ENCODE data around the gene TTC23. TPM values are rescaled to one million over a fixed set of nuclear protein-coding genes. Genes with fewer than 3 reads are reported as not detected.
A peak's percentile ranks its signal among the peaks of the same experiment; 100 is the strongest.

Gene TTC23
- total RNA-seq, 1 donor from 2014 or later, result 45.3 TPM

GRCh38 chr15:99105514-99106341, 143.7 kb downstream of the TTC23 start:
- peaks cover 79% of the 10 kb centered on the region for H3K27me3 ChIP-seq
- peak overlapping the region; percentile 80 for H3K4me2 ChIP-seq
- peaks cover 10% of the 10 kb centered on the region for H3F3A ChIP-seq (ENCODE audit: low read depth)
- H3K4me3 ChIP-seq, result peak overlapping the region; percentile 46
- no peaks in the 10 kb centered on the region for H3K9me3 ChIP-seq (ENCODE audit: low read depth)
- H3K27me3 Mint-ChIP-seq (ENCODE audit: insufficient read depth, low read depth), result peaks cover 20% of the 10 kb centered on the region
- peak overlapping the region; percentile 99 for H2AFZ ChIP-seq (replicated peaks)
- peak overlapping the region; percentile 82 for H3K4me3 Mint-ChIP-seq
- H3K27ac Mint-ChIP-seq, result no peak overlapping the region
- no peaks in the 10 kb centered on the region for H3K36me3 Mint-ChIP-seq
- peaks cover 12% of the 10 kb centered on the region for H3K4me1 Mint-ChIP-seq
- H3K9ac ChIP-seq, result no peak overlapping the region
- H4K20me1 ChIP-seq (ENCODE audit: low read depth), result peaks cover 15% of the 10 kb centered on the region
- no peaks in the 10 kb centered on the region for H3K79me2 ChIP-seq (ENCODE audit: low read depth)
- TF ChIP-seq EZH2phosphoT487 (IDR thresholded peaks at IDR 0.05), result peak; percentile 69
- TF ChIP-seq EZH2 (IDR thresholded peaks at IDR 0.05), result peak; percentile 76
- TF ChIP-seq CTCF (IDR thresholded peaks at IDR 0.05), result no peak
- no peaks in the 10 kb centered on the region for H3K36me3 ChIP-seq
- H3K27ac ChIP-seq, result no peak overlapping the region
- peak; percentile 89 for DNase-seq (ENCODE audit: low spot score)
- H3K9me3 Mint-ChIP-seq, result no peaks in the 10 kb centered on the region
- no peaks in the 10 kb centered on the region for H3K4me1 ChIP-seq

- Mint-ChIP-seq H3K27ac (no peak within 1 kb of the TSS), H3K4me1 (peaks cover 12% of the 10 kb centered on the region), H3K36me3 (no peaks in the 10 kb centered on the region), H3K27me3 (ENCODE audit: insufficient read depth, low read depth) (peaks cover 23% of the 10 kb centered on the region), H3K9me3 (no peaks in the 10 kb centered on the region), H3K4me3 (peak within 1 kb of the TSS; percentile 81)
- TF ChIP-seq EZH2 (IDR thresholded peaks at IDR 0.05) (peak; percentile 64), EZH2phosphoT487 (IDR thresholded peaks at IDR 0.05) (no peak), CTCF (IDR thresholded peaks at IDR 0.05) (peak; percentile 85)
- Histone ChIP-seq H3K36me3 (no peaks in the 10 kb centered on the region), H3K9me3 (ENCODE audit: low read depth) (no peaks in the 10 kb centered on the region), H3K4me3 (peak within 1 kb of the TSS; percentile 46), H3K9ac (no peak within 1 kb of the TSS), H3K79me2 (ENCODE audit: low read depth) (no peaks in the 10 kb centered on the region), H3K27ac (no peak within 1 kb of the TSS), H4K20me1 (ENCODE audit: low read depth) (peaks cover 15% of the 10 kb centered on the region), H3F3A (ENCODE audit: low read depth) (peaks cover 10% of the 10 kb centered on the region), H3K4me2 (peak within 1 kb of the TSS; percentile 80), H2AFZ (replicated peaks) (peak within 1 kb of the TSS; percentile 99), H3K4me1 (no peaks in the 10 kb centered on the region), H3K27me3 (peaks cover 87% of the 10 kb centered on the region)
- DNase-seq (ENCODE audit: low spot score), result peak; percentile 94
These were observed 144.4 kb downstream of the TTC23 start, which contains the start of gene SYNM for GRCh38 chr15:99104788-99105513. Gene SYNM, plus strand, starts transcription at chr15:99105080. Its CDS starts 120 bp downstream, at chr15:99105200.

DNA sequence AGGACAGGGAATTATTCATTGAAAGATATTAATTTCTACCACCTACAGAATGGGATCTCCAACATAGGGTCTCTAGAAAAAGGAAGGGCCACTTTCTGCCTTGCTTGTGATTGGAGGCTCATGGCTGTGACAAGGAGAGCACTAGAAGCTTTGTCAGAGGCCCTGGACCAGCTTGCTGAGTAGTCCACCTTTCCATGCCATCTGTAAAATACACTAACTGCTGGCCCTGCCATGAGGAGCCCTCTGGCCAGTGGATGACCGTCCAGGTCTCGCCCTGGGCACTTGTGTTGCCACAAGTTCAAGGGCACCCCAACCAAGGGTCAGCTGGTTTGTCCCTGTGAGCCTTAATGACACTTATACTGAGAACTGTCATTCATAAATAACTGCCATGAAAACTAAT, 146.1 kb downstream of the TTC23 start:
- Histone ChIP-seq H3K9me3 (ENCODE audit: low read depth) (no peaks in the 10 kb centered on the region), H3K9ac (no peak overlapping the region), H2AFZ (replicated peaks) (no peak overlapping the region), H4K20me1 (ENCODE audit: low read depth) (peaks cover 15% of the 10 kb centered on the region), H3K27me3 (peaks cover 94% of the 10 kb centered on the region), H3K4me1 (no peaks in the 10 kb centered on the region), H3F3A (ENCODE audit: low read depth) (peaks cover 10% of the 10 kb centered on the region), H3K36me3 (no peaks in the 10 kb centered on the region), H3K4me2 (no peak overlapping the region), H3K4me3 (no peak overlapping the region), H3K79me2 (ENCODE audit: low read depth) (no peaks in the 10 kb centered on the region), H3K27ac (no peak overlapping the region)
- Mint-ChIP-seq H3K9me3 (no peaks in the 10 kb centered on the region), H3K4me1 (peaks cover 12% of the 10 kb centered on the region), H3K36me3 (no peaks in the 10 kb centered on the region), H3K27me3 (ENCODE audit: insufficient read depth, low read depth) (peaks cover 27% of the 10 kb centered on the region), H3K4me3 (no peak overlapping the region), H3K27ac (no peak overlapping the region)
- TF ChIP-seq CTCF (IDR thresholded peaks at IDR 0.05) (no peak), EZH2phosphoT487 (IDR thresholded peaks at IDR 0.05) (no peak), EZH2 (IDR thresholded peaks at IDR 0.05) (no peak)
- no peak for DNase-seq (ENCODE audit: low spot score)

Measured in neural progenitor cell (in vitro differentiated cells).